ENCODE measurements around the gene TF.

DNA sequence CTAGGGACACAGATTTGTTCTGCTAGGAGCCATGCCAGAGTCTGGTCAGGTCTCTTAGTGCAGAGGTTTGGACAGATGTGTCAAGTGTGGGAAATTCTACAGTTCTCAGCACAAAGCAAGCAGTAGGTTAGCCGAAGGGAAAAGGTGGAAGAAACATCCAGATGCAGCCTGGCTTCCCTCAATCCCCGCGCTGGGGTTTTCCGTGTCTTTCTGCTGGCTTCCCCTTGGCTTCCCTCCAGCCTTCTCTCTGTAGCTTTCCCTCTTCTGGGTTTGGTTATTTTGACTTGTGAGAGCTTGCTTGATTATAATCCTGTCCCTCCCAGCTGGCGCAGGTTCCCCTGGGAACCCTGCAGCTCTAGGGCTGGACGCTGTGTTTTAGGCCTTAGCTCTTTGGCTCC lies 4.1 kb downstream of the TF start:
- TF ChIP-seq, protein P1, sequence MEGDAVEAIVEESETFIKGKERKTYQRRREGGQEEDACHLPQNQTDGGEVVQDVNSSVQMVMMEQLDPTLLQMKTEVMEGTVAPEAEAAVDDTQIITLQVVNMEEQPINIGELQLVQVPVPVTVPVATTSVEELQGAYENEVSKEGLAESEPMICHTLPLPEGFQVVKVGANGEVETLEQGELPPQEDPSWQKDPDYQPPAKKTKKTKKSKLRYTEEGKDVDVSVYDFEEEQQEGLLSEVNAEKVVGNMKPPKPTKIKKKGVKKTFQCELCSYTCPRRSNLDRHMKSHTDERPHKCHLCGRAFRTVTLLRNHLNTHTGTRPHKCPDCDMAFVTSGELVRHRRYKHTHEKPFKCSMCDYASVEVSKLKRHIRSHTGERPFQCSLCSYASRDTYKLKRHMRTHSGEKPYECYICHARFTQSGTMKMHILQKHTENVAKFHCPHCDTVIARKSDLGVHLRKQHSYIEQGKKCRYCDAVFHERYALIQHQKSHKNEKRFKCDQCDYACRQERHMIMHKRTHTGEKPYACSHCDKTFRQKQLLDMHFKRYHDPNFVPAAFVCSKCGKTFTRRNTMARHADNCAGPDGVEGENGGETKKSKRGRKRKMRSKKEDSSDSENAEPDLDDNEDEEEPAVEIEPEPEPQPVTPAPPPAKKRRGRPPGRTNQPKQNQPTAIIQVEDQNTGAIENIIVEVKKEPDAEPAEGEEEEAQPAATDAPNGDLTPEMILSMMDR (IDR thresholded peaks at IDR 0.05), result no peak
- no peak for TF ChIP-seq POLR2A (IDR thresholded peaks at IDR 0.05)
